ENCODE data around the gene FTSJ1. TPM values are rescaled to one million over a fixed set of nuclear protein-coding genes. Genes with fewer than 3 reads are reported as not detected.

The FTSJ1 gene
- polyA plus RNA-seq, 1 experiment: 44.3 TPM

DNA sequence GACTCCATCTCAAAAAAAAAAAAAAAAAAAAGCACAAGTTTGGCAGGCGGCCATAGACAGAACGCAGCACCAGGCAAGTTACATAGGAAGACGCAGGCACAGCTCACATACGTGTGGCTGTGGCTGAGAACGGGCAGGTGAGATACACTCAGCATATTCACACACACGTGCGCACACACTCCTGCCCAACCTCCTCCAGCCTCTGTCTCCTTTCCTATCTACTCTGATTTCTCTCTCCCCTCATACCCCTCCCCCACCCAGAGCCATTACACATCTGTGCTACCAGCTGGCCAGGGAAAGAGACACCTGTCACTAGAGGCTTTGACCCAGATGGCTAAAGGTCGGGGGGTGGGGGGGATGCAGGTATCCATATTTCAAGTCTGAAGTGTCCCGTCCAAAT is 3.8 kb upstream of the FTSJ1 start:
- POLR2A ChIA-PET: no interaction called here
- TF ChIP-seq CTCF (IDR thresholded peaks at IDR 0.05; ENCODE audit: insufficient read depth, low read depth, low read length): no peak
- Histone ChIP-seq H3K4me3 (ENCODE audit: low read depth, low read length) (no peak overlapping the region), H3K36me3 (ENCODE audit: control insufficient read depth, insufficient read depth, low read length) (no peaks in the 10 kb centered on the region), H3K27me3 (ENCODE audit: control insufficient read depth, insufficient read depth, low read length) (no peaks in the 10 kb centered on the region)
- CTCF ChIA-PET: no interaction called here
- DNase-seq (ENCODE audit: low read depth): no peak

DNA sequence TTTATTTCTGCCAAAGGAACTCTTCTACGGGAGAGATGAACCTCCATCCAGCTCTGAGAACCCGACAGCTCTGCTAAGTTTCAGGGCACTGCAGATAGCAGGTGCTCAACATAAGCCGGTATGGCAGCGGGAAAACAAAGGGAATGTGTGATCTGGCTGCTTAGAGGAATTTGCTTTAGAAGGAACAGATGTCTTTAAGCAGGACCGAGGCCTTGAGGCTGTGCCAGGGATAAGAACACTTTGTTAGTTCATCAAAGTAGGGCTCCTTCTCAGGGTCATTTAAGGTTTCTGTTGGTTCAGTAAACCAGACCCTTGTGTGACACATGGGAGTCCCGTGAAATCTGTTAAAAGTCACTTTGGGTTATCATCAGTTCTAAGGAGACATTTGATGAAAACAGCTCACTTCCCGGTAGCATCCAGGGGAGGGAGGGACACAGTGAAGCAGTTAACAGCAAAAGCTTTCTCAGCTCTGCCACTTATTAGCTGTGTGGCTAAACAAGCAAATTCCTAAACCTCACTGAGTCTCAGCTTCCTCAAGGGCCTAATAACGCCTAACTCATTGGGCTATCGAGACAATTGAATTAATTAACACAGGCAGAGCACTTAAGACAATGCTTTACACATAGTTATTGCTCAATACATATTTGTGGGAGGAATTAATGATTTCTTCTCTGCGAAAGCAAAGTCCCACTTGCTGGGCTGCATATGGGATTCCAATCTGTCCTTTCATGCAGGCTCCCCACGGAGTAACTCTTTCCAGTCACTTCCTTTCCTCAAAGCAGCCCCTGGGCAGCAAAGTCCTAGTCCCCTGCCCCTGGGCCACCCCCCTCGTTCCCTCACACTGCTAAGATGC is 2.9 kb upstream of the FTSJ1 start:
- no peak for DNase-seq (ENCODE audit: low read depth)
- CTCF ChIA-PET: interaction anchor here (0.6 kb wide), 1 partner anchor 9 kb away, joined by 4 read pairs; no protein-coding TSS in a partner anchor

GRCh38 chrX:48473704-48473990 is 2.4 kb upstream of the FTSJ1 start:
- ChIA-PET POLR2A (no interaction called here), CTCF (interaction anchor here (0.6 kb wide), 1 partner anchor 8 kb away, joined by 4 read pairs; no protein-coding TSS in a partner anchor)
- H3K27me3 ChIP-seq (ENCODE audit: control insufficient read depth, insufficient read depth, low read length): no peaks in the 10 kb centered on the region
- H3K4me3 ChIP-seq (ENCODE audit: low read depth, low read length): no peak overlapping the region
- DNase-seq (ENCODE audit: low read depth): no peak
- H3K36me3 ChIP-seq (ENCODE audit: control insufficient read depth, insufficient read depth, low read length): no peaks in the 10 kb centered on the region
- no peak for TF ChIP-seq CTCF (IDR thresholded peaks at IDR 0.05; ENCODE audit: insufficient read depth, low read depth, low read length)

More for the DNA sequence above, 2.9 kb upstream of the FTSJ1 start:
- Histone ChIP-seq H3K27me3 (ENCODE audit: control insufficient read depth, insufficient read depth, low read length) (no peaks in the 10 kb centered on the region), H3K36me3 (ENCODE audit: control insufficient read depth, insufficient read depth, low read length) (no peaks in the 10 kb centered on the region), H3K4me3 (ENCODE audit: low read depth, low read length) (no peak overlapping the region)
- TF ChIP-seq CTCF (IDR thresholded peaks at IDR 0.05; ENCODE audit: insufficient read depth, low read depth, low read length): no peak
- POLR2A ChIA-PET: no interaction called here

DNA sequence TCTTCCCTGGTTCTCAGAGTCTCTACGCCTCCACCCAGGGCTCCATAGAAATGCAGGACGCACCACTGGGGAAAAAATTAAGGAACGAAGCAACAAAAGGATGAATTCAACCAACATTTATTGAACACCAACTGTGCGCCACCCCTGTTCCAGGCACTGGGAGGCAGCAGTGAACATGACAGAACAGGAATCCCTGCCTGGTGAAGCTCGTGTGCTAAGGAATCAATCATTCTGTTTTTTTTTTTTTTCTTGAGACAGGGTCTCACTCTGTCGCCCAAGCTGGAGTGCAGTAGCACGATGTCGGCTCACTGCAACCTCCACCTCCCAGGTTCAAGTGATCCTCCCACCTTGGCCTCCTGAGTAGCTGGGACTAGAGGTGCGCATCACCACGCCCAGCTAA is 1.9 kb upstream of the FTSJ1 start:
- no peak for DNase-seq (ENCODE audit: low read depth)
- CTCF ChIA-PET: interaction anchor here (0.6 to 1.2 kb wide), 3 partner anchors 8 to 20 kb away, joined by 3 to 4 read pairs (median 4); no protein-coding TSS in a partner anchor
- H3K4me3 ChIP-seq (ENCODE audit: low read depth, low read length): no peak overlapping the region
- H3K36me3 ChIP-seq (ENCODE audit: control insufficient read depth, insufficient read depth, low read length): no peaks in the 10 kb centered on the region
- TF ChIP-seq CTCF (IDR thresholded peaks at IDR 0.05; ENCODE audit: insufficient read depth, low read depth, low read length): no peak
- POLR2A ChIA-PET: no interaction called here
- H3K27me3 ChIP-seq (ENCODE audit: control insufficient read depth, insufficient read depth, low read length): no peaks in the 10 kb centered on the region

DNA sequence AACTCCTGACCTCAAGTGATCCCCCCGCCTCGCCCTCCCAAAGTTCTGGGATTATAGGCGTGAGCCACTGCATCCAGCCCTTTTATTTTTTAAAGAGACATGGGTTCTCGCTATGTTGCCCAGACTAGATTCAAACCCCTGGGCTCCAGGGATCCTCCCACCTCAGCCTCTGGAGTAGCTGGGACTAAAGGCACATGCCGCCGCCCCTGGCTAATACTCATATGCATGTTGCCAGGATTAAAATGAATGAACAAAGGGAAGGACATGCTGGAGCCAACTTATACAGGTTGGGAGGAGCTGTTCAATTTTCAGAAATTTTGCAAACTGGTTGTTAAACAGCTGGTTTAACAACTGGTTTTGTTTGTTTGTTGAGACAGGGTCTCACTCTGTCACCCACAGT is 1.4 kb upstream of the FTSJ1 start:
- no peaks in the 10 kb centered on the region for H3K27me3 ChIP-seq (ENCODE audit: control insufficient read depth, insufficient read depth, low read length)
- H3K4me3 ChIP-seq (ENCODE audit: low read depth, low read length): no peak overlapping the region
- CTCF ChIA-PET: interaction anchor here (0.7 to 1.2 kb wide), 2 partner anchors 18 to 20 kb away, joined by 3 to 4 read pairs; no protein-coding TSS in a partner anchor
- POLR2A ChIA-PET: no interaction called here
- H3K36me3 ChIP-seq (ENCODE audit: control insufficient read depth, insufficient read depth, low read length): no peaks in the 10 kb centered on the region
- TF ChIP-seq CTCF (IDR thresholded peaks at IDR 0.05; ENCODE audit: insufficient read depth, low read depth, low read length): no peak
- DNase-seq (ENCODE audit: low read depth): no peak

Measured in BJ (cell line).